ENCODE data around the gene POM121. TPM values are rescaled to one million over a fixed set of nuclear protein-coding genes. Genes with fewer than 3 reads are reported as not detected.
"Not testable (repeated sequence)": the region's sequence is repeated elsewhere in the genome, so short reads cannot be mapped to it uniquely, and the experiment has no call there.

Gene POM121
- total and polyA plus RNA-seq, 4 donors: 9.8 to 53.7 (median 30.3) TPM

DNA sequence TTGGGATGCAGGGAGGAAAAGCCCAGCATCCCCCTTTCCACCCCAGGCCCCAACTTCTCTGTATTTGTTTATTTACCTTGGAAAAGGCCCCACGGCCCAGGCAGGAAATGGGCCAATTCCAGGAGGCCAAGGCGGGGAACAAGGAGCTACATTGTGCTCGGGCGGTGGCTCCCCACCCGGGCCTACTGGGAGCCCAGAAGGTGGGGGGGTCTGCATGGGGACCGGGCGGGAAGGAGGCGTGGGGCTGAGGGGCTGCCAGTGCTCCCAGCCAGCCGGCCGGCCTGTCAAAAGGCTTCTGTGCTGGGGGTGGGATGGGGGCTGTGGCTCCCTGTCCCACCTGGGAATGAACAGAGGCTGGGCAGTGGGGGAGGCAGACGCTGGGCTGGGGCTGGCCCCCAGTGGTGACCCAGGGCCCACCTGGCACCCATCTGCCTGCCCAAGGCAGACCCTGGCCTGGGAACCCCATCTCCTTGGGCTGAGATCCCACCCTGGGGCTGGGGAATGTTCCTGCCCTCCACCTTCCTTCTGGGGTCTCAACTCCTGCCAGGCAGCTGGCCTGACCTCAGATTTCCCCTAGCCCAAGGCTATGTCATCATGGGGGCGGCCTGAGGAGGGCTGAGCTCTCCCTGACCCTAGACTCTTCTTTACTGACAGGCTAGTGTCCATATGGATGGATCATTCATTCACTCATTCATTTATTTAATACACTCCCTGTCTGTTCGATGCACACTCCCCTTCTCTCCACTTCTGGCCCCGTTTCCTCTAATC lies 65.4 kb downstream of the POM121 start:
- not testable (repeated sequence) for H3K36me3 ChIP-seq (ENCODE audit: control insufficient read depth, insufficient read depth, low read length); DNase-seq (ENCODE audit: low read depth in 4 of 6, low spot score in 6 of 6); H3K27me3 ChIP-seq (ENCODE audit: control insufficient read depth, insufficient read depth, low read length); H3K4me3 ChIP-seq (ENCODE audit: low read depth, low read length); H3K27ac ChIP-seq (ENCODE audit: low read depth, low read length); H3K4me1 ChIP-seq (ENCODE audit: control insufficient read depth, insufficient read depth, low read length); H3K9me3 ChIP-seq (ENCODE audit: control insufficient read depth, insufficient read depth, low read length)
- no CpG with 5 or more reads among the region's 14 CpGs for WGBS (ENCODE audit: insufficient coverage)

GRCh38 chr7:72995484-72995883 lies 70.6 kb downstream of the POM121 start:
- H3K9me3 ChIP-seq (ENCODE audit: control insufficient read depth, insufficient read depth, low read length); H3K4me1 ChIP-seq (ENCODE audit: control insufficient read depth, insufficient read depth, low read length); H3K27ac ChIP-seq (ENCODE audit: low read depth, low read length); H3K36me3 ChIP-seq (ENCODE audit: control insufficient read depth, insufficient read depth, low read length); H3K27me3 ChIP-seq (ENCODE audit: control insufficient read depth, insufficient read depth, low read length); H3K4me3 ChIP-seq (ENCODE audit: low read depth, low read length); DNase-seq (ENCODE audit: low read depth in 4 of 6, low spot score in 6 of 6): not testable (repeated sequence)
- WGBS (ENCODE audit: insufficient coverage): no CpG with 5 or more reads among the region's 8 CpGs

- not testable (repeated sequence) for H3K4me1 ChIP-seq (ENCODE audit: control insufficient read depth, insufficient read depth, low read length); H3K27ac ChIP-seq (ENCODE audit: low read depth, low read length); H3K36me3 ChIP-seq (ENCODE audit: control insufficient read depth, insufficient read depth, low read length); DNase-seq (ENCODE audit: low read depth in 4 of 6, low spot score in 6 of 6); H3K4me3 ChIP-seq (ENCODE audit: low read depth, low read length); H3K9me3 ChIP-seq (ENCODE audit: control insufficient read depth, insufficient read depth, low read length); H3K27me3 ChIP-seq (ENCODE audit: control insufficient read depth, insufficient read depth, low read length)
- WGBS (ENCODE audit: insufficient coverage): no CpG with 5 or more reads among the region's 8 CpGs
Observed at GRCh38 chr7:72997447-72997846, 72.6 kb downstream of the POM121 start.

- not testable (repeated sequence) for H3K9me3 ChIP-seq (ENCODE audit: control insufficient read depth, insufficient read depth, low read length); DNase-seq (ENCODE audit: low read depth in 4 of 6, low spot score in 6 of 6); H3K27ac ChIP-seq (ENCODE audit: low read depth, low read length); H3K4me3 ChIP-seq (ENCODE audit: low read depth, low read length); H3K27me3 ChIP-seq (ENCODE audit: control insufficient read depth, insufficient read depth, low read length); H3K36me3 ChIP-seq (ENCODE audit: control insufficient read depth, insufficient read depth, low read length); H3K4me1 ChIP-seq (ENCODE audit: control insufficient read depth, insufficient read depth, low read length)
- WGBS (ENCODE audit: insufficient coverage): no CpG with 5 or more reads among the region's 11 CpGs
Observed at GRCh38 chr7:72997887-72998468, 73.1 kb downstream of the POM121 start.

Small RNAs within 50 kb of the gene (small RNA-seq; reads per million reads assigned to genes)
- not detected for gene RF00019 (ENCODE audit: low replicate concordance)

Other genes with a start within 250 kb of the POM121 start
- 10 to 100 TPM in 1 of 2 donors, 1 to 10 TPM in 1; 5.5 to 11.5 TPM for gene TYW1B, start 96.9 kb upstream of the POM121 start, total RNA-seq
- 1 to 10 TPM; 2.4 to 5.0 TPM for gene TYW1B, start 96.9 kb upstream of the POM121 start, polyA plus RNA-seq (ENCODE audit: insufficient read length in 2 of 2)
- gene TRIM74, start 44.4 kb downstream of the POM121 start, total RNA-seq: under 1 TPM in 1 of 2 donors, not detected in 1; 0.66 TPM
- gene TRIM74, start 44.4 kb downstream of the POM121 start, polyA plus RNA-seq (ENCODE audit: insufficient read length in 2 of 2): 1 to 10 TPM; 1.0 to 3.2 TPM
- under 1 TPM in 1 of 2 donors, not detected in 1; 0.06 TPM for gene SPDYE8, start 104.7 kb downstream of the POM121 start, total RNA-seq
- 1 to 10 TPM in 1 of 2 donors, under 1 TPM in 1; 0.36 to 1.6 TPM for gene SPDYE8, start 104.7 kb downstream of the POM121 start, polyA plus RNA-seq (ENCODE audit: insufficient read length in 2 of 2)
- gene SPDYE11, start 132.8 kb downstream of the POM121 start, total RNA-seq: under 1 TPM; 0.06 to 0.10 TPM
- gene SPDYE11, start 132.8 kb downstream of the POM121 start, polyA plus RNA-seq (ENCODE audit: insufficient read length in 2 of 2): 1 to 10 TPM in 1 of 2 donors, under 1 TPM in 1; 0.36 to 1.6 TPM
- under 1 TPM; 0.06 to 0.10 TPM for gene SPDYE9, start 160.9 kb downstream of the POM121 start, total RNA-seq
- 1 to 10 TPM in 1 of 2 donors, under 1 TPM in 1; 0.36 to 1.6 TPM for gene SPDYE9, start 160.9 kb downstream of the POM121 start, polyA plus RNA-seq (ENCODE audit: insufficient read length in 2 of 2)